HFFc6 (cell line): ENCODE measurements around the gene TRIM64. TPM values are rescaled to one million over a fixed set of nuclear protein-coding genes. Genes with fewer than 3 reads are reported as not detected.
"Not testable (repeated sequence)": the region's sequence is repeated elsewhere in the genome, so short reads cannot be mapped to it uniquely, and the experiment has no call there.

Experiments used
- DNase-seq: peaks from one replicate; pipeline ENCODE4 v3.0.0-alpha.2; 2018
- H3K27ac Mint-ChIP-seq: 2 replicates; pipeline ENCODE4 v1.8.0; 2020; ENCODE audit warnings: mild to moderate bottlenecking, mixed read lengths
- H3K27me3 Mint-ChIP-seq: 2 replicates; pipeline ENCODE4 v1.8.0; 2021; ENCODE audit warnings: mild to moderate bottlenecking, moderate library complexity, mixed read lengths; ENCODE audit not compliant: insufficient read depth
- H3K36me3 Mint-ChIP-seq: 2 replicates; pipeline ENCODE4 v1.8.0; 2021; ENCODE audit warnings: low read depth, mixed read lengths
- H3K4me1 Mint-ChIP-seq: 2 replicates; pipeline ENCODE4 v1.8.0; 2020; ENCODE audit warnings: low read depth, mixed read lengths
- H3K4me3 Mint-ChIP-seq: 2 replicates; pipeline ENCODE4 v1.8.0; 2020; ENCODE audit warnings: mild to moderate bottlenecking, moderate library complexity, mixed read lengths
- H3K9me3 Mint-ChIP-seq: 2 replicates; pipeline ENCODE4 v1.8.0; 2020; ENCODE audit warnings: mild to moderate bottlenecking, mixed read lengths
- long read RNA-seq: library from polyadenylated mRNA; unstranded; transcript quantifications from one replicate; pipeline ENCODE4 v2.0.0, GENCODE V29; 2019
- total RNA-seq, 6 experiments: library from RNA; stranded (reverse); fragmentation: NEBNext Ultra II Directional; extraction: Animal tissue kit (Norgen Biotek cat#: 25700); gene quantifications; 2 replicates in 1 of 6; 3 replicates in 5 of 6; pipeline ENCODE4 v1.2.3, GENCODE V29; 2021
- TF ChIP-seq, protein P1 (sequence below): fragments of 200-600 bp; sonication (generic); IDR thresholded peaks from 2 replicates; pipeline ENCODE4 v1.5.0; 2021; ENCODE audit warnings: antibody characterized with exemption, mild to moderate bottlenecking

TRIM64 gene, protein sequence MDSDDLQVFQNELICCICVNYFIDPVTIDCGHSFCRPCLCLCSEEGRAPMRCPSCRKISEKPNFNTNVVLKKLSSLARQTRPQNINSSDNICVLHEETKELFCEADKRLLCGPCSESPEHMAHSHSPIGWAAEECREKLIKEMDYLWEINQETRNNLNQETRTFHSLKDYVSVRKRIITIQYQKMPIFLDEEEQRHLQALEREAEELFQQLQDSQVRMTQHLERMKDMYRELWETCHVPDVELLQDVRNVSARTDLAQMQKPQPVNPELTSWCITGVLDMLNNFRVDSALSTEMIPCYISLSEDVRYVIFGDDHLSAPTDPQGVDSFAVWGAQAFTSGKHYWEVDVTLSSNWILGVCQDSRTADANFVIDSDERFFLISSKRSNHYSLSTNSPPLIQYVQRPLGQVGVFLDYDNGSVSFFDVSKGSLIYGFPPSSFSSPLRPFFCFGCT
- not detected for total RNA-seq
- long read RNA-seq, result 0 reads

DNA sequence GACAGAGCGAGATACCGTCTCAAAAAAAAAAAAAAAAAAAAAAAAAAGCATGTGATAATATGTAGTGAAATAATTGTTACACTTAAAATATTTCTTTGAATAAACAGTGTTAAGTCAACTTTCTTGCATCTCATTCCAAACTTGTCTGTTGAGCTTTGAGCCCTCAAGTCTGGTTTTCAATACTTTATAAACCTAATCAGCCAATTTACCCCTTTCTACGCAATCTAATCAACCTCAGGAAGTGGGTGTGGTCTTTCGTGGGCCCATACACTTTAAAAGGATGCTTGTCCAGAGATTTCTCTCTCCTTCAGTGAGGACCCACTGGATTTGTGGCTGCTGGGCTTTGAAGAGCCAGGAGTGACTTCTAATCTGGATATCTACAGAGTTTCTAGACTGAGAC is at the start of gene TRIM64:
Gene TRIM64 (plus strand): TSS at position 301 of the 400 bp plus-strand sequence. CDS start 2,467 bp downstream, outside the sequence.
- H3K4me3 Mint-ChIP-seq, DNase-seq, H3K4me1 Mint-ChIP-seq, H3K27ac Mint-ChIP-seq, H3K9me3 Mint-ChIP-seq, H3K27me3 Mint-ChIP-seq, H3K36me3 Mint-ChIP-seq: not testable (repeated sequence)

DNA sequence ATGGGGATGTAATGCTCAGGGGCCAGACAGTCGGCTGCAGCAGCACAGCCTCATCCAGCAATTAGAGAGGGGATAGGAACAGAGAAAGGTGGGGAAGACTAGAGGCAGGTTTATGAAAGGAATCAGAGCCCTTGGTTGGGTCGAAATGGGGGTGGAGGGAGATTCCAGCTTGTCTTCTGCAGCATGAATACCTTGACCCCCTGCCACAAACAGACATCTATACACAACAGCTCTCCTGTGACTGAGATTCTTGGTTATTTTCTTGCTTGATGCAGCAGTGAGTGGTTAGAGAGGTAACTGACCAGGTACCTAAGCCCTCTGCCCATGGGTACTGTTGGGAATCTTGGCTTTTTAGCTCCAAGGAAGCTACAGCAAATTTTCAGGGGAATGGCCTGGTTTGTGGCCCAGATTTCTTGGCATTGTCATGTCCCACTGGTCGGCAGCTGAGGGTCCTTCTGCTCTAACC is 43.6 kb upstream of the TRIM64 start, which contains the start of gene TRIM49D1:
Gene TRIM49D1 (minus strand): TSS at position 51 of the 466 bp plus-strand sequence. CDS start 4,535 bp downstream, outside the sequence.
- DNase-seq, result no peak
- Mint-ChIP-seq H3K27ac (no peak within 1 kb of the TSS), H3K4me1 (no peaks in the 10 kb centered on the region), H3K4me3 (no peak within 1 kb of the TSS), H3K36me3 (no peaks in the 10 kb centered on the region), H3K9me3 (no peaks in the 10 kb centered on the region; the same call in 1 of the 2 replicates), H3K27me3 (no peaks in the 10 kb centered on the region)
- TF ChIP-seq, protein P1, sequence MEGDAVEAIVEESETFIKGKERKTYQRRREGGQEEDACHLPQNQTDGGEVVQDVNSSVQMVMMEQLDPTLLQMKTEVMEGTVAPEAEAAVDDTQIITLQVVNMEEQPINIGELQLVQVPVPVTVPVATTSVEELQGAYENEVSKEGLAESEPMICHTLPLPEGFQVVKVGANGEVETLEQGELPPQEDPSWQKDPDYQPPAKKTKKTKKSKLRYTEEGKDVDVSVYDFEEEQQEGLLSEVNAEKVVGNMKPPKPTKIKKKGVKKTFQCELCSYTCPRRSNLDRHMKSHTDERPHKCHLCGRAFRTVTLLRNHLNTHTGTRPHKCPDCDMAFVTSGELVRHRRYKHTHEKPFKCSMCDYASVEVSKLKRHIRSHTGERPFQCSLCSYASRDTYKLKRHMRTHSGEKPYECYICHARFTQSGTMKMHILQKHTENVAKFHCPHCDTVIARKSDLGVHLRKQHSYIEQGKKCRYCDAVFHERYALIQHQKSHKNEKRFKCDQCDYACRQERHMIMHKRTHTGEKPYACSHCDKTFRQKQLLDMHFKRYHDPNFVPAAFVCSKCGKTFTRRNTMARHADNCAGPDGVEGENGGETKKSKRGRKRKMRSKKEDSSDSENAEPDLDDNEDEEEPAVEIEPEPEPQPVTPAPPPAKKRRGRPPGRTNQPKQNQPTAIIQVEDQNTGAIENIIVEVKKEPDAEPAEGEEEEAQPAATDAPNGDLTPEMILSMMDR, result no peak

DNA sequence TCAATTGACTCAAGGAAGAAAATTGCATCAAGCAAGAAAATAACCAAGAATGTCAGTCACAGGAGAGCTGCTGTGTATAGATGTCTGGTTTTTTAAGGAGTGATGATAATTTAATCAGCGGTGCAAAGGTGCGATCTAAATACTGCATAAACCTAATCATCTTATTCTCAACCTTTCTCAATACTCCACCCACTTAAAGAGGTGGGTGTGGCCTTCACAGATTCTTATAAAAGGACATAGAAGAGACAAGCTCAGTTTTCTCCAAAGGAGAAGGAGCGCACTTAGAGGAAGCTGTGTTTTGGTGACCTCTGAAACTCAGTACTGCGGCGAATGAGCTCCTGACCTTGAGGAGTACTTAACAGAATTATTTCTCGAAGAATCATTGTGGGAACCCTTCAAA is 42.1 kb upstream of the TRIM64 start, which contains the start of gene TRIM49D2:
Gene TRIM49D2 (plus strand): TSS at position 301 of the 400 bp plus-strand sequence. CDS start 2,698 bp downstream, outside the sequence.
- H3K9me3 Mint-ChIP-seq, H3K27ac Mint-ChIP-seq, H3K27me3 Mint-ChIP-seq, DNase-seq, H3K4me1 Mint-ChIP-seq, H3K4me3 Mint-ChIP-seq, H3K36me3 Mint-ChIP-seq: not testable (repeated sequence)

DNA sequence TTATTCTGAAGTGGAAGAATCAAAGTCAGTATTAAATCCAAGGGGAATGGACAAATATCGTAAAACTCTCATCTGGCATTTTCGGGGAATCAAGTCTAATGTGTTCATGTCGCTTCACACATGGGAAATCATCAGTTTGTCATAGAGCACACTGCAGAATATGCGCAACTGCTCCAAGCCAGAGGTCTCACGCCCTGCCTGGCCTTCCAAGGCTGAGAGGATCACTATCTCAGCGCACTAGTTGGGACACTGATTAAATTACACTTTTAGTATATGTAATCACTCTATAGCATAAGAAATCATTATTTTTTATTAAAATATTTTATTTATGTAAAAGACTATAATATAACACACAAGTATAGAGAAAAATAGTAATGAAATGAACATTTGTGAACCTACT is 5.0 kb upstream of the TRIM64 start:
- H3K27me3 Mint-ChIP-seq, H3K27ac Mint-ChIP-seq, DNase-seq, H3K9me3 Mint-ChIP-seq, H3K4me3 Mint-ChIP-seq, H3K36me3 Mint-ChIP-seq, H3K4me1 Mint-ChIP-seq: not testable (repeated sequence)

Other genes with a start within 250 kb of the TRIM64 start
- gene TRIM49, start 157.5 kb upstream of the TRIM64 start, total RNA-seq, result not detected
- gene TRIM64B, start 87.5 kb upstream of the TRIM64 start, total RNA-seq, result not detected
- gene TRIM49D1, start 43.8 kb upstream of the TRIM64 start, total RNA-seq, result not detected
- gene TRIM49D2, start 42.0 kb upstream of the TRIM64 start, total RNA-seq, result not detected
- not detected for gene TRIM49C, start 65.1 kb downstream of the TRIM64 start, total RNA-seq
- gene UBTFL1, start 119.9 kb downstream of the TRIM64 start, total RNA-seq, result not detected
- under 1 TPM; 0.12 to 0.53 (median 0.19) TPM for gene NAALAD2, start 168.6 kb downstream of the TRIM64 start, total RNA-seq